ENCODE data around the gene HLA-DRA.

- TF ChIP-seq CTCF (optimal IDR thresholded peaks at IDR 0.05 in 1 of 3, IDR thresholded peaks at IDR 0.05 in 1 of 3, conservative IDR thresholded peaks at IDR 0.05 in 1 of 3; ENCODE audit: extremely low read depth in 1 of 3, insufficient read depth in 2 of 3, low read length in 3 of 3) (no peak), EZH2 (IDR thresholded peaks at IDR 0.05; ENCODE audit: low read length) (no peak)
These were observed 28.8 kb upstream of the HLA-DRA start for GRCh38 chr6:32410906-32411305.

Measured in keratinocyte (primary cell).